Ureter (tissue), 1 donor: ENCODE data around the gene SLC4A8. TPM values are rescaled to one million over a fixed set of nuclear protein-coding genes. Genes with fewer than 3 reads are reported as not detected.

ENCODE experiments used
- DNase-seq: peaks from one replicate; pipeline ENCODE4 v3.0.0-alpha.2; 2020; ENCODE audit warnings: low spot score
- total RNA-seq: library from RNA; stranded (reverse); gene quantifications from one replicate; pipeline ENCODE4 v1.2.4, GENCODE V29; 2023
- donor health status: DM: yes; HTN: yes; CAD: no.

The SLC4A8 gene
- total RNA-seq, 1 donor from 2014 or later = 3.0 TPM

- no peak for DNase-seq
Measured at GRCh38 chr12:51525518-51525917, 100.9 kb downstream of the SLC4A8 start.

- DNase-seq = no peak
Measured at GRCh38 chr12:51527966-51528365, 103.3 kb downstream of the SLC4A8 start.

- no peak for DNase-seq
Measured at GRCh38 chr12:51528852-51529650, 104.4 kb downstream of the SLC4A8 start.

DNA sequence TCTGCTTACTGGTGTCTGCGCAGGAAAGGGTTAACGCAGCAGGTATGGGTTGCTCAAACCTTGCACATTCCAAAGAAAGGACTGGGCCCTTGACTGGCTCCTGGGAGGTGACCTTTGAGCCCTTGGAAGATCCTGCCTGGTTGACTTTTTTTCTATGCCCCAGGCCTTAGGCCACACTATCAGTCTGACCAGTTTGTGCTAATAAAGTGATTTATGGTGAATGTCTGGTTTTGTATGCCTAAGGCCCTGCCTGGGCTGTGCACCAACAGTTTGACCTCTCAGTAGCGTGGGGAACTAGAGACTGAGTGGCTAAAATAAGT lies 105.0 kb downstream of the SLC4A8 start:
- DNase-seq = no peak

DNA sequence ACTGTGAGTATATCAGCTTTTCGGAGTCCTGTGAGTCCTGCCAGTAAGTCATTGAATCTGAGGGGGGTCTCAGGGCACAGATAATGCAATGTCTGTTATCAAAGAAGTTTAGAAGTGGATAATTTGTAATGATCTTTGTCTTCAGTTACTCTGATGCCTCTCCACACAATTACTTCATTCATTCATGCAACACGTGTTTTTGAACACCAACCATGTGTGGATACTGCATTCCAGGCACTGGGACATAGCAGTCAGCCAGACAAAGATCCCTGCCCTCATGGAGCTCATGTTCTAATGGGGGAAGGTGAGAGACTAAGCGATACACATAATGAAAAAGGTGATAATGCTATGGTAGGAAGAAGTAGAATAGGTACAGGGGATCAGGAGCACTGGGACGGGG lies 105.6 kb downstream of the SLC4A8 start:
- no peak for DNase-seq

DNA sequence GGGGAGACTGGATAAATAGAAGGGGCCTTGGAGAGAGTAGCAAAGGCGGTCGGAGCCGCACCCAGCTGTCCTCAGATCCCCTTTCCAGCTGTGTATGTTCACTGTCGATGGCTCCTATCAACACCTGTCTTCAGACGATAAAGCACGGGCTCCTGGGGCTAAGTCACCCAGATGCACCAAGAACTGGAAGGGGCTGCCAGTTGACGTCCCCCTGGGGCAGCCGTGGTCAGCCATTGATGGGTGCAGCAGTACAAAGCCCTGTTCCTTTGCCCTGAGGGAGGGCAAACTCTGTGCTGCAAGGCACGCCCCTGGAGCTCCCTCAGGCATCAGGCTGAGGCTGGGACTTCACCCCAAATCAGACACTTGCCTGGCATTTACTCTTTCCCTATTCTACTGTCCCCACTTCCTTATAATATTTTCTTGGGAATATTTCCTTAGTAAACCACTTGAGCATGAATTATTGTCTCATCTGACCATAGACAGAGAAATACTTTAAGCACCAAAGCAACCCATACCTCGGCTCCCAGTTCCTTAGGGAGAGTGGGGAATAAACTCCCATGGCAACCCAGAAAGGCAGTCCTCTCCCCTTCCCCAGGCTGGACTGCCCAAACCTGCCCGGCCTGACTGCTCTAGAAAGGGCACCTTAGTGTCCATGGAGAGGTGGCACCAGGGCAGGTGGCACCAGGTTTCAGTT lies 106.8 kb downstream of the SLC4A8 start:
- no peak for DNase-seq

DNA sequence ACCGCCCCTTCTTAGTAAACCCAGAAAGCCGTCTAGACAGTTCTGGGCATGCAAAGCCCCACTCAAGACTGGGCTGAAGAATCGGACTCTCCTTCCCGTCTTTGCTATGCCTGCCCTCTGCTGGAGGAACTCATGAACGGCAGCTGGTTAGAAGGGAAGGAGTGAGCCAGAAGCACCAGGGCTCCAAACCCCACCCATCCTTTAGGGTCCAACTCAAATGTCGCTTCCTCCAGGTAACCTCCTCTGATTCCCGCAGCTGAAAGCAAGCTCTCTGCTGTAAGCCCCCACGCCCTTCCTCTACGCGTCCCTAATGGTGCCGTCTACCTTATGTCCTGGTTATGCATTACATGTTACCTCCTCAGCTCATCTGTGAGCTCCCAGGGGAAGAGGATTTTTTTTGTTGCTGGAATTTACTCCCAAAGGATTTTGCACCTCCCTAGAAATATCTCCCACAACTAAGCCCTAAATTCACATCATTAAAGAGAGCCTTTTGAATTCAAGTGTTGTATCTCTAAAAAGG lies 107.4 kb downstream of the SLC4A8 start:
- DNase-seq = peak; percentile 80

DNA sequence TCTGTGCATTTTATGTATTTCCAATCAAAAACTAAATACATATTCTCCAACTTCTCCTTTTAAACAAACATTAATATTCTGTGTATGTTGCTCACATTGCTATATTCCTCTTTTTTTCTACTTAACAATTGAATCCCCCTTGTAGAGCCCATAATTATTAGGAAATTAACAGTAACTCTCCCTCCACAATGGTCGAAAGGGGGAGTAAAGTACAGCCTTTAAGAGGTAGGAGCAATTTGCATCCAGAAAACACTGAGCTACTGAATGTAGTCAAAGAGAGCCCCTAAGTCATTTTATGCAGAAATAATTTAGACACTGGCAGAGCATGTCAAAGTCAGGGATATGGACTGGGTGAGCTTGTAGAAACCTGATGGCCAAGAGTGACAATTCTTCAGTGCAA lies 109.2 kb downstream of the SLC4A8 start:
- no peak for DNase-seq

- DNase-seq = no peak
Measured at GRCh38 chr12:51534216-51535074, 109.8 kb downstream of the SLC4A8 start.

DNA sequence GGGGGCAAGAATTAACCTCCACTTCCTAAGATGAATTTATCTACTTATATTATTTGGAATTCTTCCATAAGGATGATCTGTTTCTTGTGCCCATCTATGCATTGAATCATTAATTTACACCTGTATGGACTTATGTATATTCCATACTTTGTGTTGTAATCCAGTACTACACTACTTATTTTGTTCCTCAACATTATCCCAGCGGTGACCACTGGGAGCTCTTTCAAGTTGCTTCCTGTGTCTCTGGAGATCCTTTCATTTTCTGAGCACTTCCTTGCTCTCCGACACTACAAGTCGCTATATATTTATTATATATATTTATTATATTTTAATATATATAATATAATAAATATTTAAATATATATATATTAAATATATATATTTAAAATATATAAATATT lies 111.5 kb downstream of the SLC4A8 start:
- no peak for DNase-seq

DNA sequence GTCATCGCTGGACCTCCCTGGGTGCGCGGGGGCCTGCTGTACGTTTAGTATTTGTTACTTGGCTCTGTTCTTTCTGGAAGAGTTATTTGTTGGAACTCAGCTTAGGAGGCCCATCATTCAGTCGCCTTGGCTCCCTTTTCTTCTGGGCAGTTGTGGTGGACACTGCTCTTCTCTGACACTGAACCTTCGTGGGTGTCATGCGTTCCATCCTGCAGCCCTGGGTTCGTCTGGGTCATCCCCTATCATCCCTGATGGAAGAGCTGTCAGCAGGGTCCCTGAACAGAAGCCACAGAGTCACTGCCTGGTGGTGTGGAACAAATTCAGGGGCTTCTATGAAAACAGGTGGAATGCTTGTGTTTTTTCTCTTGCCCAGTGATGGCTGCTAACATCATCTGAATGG lies 113.5 kb downstream of the SLC4A8 start:
- no peak for DNase-seq

DNA sequence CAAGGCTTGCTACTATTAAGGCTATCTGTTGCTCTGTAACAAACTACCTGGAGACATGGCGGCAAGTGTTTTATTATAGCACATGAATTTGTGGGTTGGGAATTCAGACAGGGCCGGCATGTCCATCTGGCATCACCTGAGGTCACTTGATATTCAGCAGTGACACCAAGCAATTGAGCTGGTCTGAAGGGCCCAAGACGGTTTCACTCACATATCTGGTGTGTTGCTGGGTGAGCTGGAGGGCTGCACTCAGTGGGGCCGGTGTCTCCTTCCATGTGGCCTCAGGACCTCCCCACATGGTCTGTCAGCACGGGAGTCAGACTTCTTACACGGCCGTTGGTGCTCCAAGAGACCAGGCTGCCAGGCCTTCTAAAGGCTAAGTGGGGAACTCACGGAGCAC lies 114.0 kb downstream of the SLC4A8 start:
- DNase-seq = no peak

- no peak for DNase-seq
Measured at GRCh38 chr12:51540996-51541395, 116.4 kb downstream of the SLC4A8 start.

- no peak for DNase-seq
Measured at GRCh38 chr12:51546097-51546496, 121.5 kb downstream of the SLC4A8 start.

GRCh38 chr12:51547606-51548005 lies 123.0 kb downstream of the SLC4A8 start:
- no peak for DNase-seq

- DNase-seq = no peak
Measured at GRCh38 chr12:51548241-51548640, 123.6 kb downstream of the SLC4A8 start.

- no peak for DNase-seq
Measured at GRCh38 chr12:51549637-51550036, 125.0 kb downstream of the SLC4A8 start.

Other genes with a start within 250 kb of the SLC4A8 start
- 19.8 TPM for gene POU6F1, start 206.8 kb upstream of the SLC4A8 start, total RNA-seq
- gene DAZAP2, start 186.0 kb upstream of the SLC4A8 start, total RNA-seq = 221 TPM
- 52.7 TPM for gene SMAGP, start 154.4 kb upstream of the SLC4A8 start, total RNA-seq
- gene BIN2, start 100.7 kb upstream of the SLC4A8 start, total RNA-seq = 5.0 TPM
- not detected for gene CELA1, start 78.2 kb upstream of the SLC4A8 start, total RNA-seq
- 9.9 TPM for gene GALNT6, start 33.4 kb upstream of the SLC4A8 start, total RNA-seq
- gene SCN8A, start 166.4 kb downstream of the SLC4A8 start, total RNA-seq = 2.2 TPM